ENCODE results near the gene CDH13.

The CDH13 gene

DNA sequence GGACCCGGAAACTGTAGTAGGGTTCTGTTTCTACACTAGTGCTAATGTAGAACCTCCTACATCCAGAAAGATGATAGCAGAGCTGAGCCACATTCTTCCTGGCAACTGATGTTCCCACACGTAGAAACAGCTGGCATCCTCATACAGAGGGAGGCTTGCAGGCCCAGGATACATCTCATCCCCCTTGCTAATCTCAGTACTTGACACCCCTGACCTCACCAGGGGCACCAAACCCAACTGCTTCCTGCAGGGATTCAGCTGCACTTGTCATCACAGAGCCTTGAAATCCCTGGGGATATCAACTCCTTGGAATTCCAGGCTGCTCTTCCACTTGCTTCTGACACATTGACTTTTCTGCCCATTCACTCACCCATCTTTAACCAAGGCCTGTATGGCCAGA is 1105.8 kb downstream of the CDH13 start:
- Histone ChIP-seq H3K27me3 (ENCODE audit: insufficient read depth, poor library complexity, severe bottlenecking) (no peaks in the 10 kb centered on the region), H3K4me3 (replicated peaks; ENCODE audit: insufficient read depth, low read length) (no peak overlapping the region), H3K27ac (replicated peaks) (no peak overlapping the region)
- TF ChIP-seq SPI1 (IDR thresholded peaks at IDR 0.05; ENCODE audit: borderline replicate concordance, low read depth) (no peak), CTCF (IDR thresholded peaks at IDR 0.05; ENCODE audit: insufficient read depth, low read length) (no peak), GABPA (IDR thresholded peaks at IDR 0.05; ENCODE audit: low read depth) (no peak), POLR2AphosphoS5 (IDR thresholded peaks at IDR 0.05; ENCODE audit: low read depth) (no peak)
- TF ChIP-seq, protein P1, sequence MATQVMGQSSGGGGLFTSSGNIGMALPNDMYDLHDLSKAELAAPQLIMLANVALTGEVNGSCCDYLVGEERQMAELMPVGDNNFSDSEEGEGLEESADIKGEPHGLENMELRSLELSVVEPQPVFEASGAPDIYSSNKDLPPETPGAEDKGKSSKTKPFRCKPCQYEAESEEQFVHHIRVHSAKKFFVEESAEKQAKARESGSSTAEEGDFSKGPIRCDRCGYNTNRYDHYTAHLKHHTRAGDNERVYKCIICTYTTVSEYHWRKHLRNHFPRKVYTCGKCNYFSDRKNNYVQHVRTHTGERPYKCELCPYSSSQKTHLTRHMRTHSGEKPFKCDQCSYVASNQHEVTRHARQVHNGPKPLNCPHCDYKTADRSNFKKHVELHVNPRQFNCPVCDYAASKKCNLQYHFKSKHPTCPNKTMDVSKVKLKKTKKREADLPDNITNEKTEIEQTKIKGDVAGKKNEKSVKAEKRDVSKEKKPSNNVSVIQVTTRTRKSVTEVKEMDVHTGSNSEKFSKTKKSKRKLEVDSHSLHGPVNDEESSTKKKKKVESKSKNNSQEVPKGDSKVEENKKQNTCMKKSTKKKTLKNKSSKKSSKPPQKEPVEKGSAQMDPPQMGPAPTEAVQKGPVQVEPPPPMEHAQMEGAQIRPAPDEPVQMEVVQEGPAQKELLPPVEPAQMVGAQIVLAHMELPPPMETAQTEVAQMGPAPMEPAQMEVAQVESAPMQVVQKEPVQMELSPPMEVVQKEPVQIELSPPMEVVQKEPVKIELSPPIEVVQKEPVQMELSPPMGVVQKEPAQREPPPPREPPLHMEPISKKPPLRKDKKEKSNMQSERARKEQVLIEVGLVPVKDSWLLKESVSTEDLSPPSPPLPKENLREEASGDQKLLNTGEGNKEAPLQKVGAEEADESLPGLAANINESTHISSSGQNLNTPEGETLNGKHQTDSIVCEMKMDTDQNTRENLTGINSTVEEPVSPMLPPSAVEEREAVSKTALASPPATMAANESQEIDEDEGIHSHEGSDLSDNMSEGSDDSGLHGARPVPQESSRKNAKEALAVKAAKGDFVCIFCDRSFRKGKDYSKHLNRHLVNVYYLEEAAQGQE (IDR thresholded peaks at IDR 0.05; ENCODE audit: insufficient replicate concordance, low read depth), result no peak
- DNase-seq (ENCODE audit: low read depth in 1 of 2, low spot score in 1 of 2), result no peak

DNA sequence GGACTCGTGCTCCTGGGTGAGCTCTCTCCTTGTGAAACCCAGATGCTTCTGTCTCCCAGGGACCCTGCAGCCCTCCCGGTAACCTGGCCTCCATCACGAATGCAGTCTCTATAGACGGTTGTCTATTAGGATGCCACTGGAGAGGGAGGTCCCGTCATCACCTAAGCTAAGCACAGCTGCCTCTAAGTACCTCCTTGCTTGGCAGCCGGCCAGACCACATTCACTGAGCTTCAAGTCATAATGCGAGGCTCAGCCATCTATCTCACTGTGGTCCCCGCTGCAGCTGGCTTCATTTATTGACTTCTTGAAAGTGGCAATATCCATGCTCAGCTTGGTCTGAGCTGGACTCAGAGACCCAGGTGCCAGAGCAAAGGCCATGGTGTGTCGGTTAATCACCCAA is 1106.5 kb downstream of the CDH13 start:
- H3K27me3 ChIP-seq (ENCODE audit: insufficient read depth, poor library complexity, severe bottlenecking), result no peaks in the 10 kb centered on the region
- TF ChIP-seq CTCF (IDR thresholded peaks at IDR 0.05; ENCODE audit: insufficient read depth, low read length) (no peak), SPI1 (IDR thresholded peaks at IDR 0.05; ENCODE audit: borderline replicate concordance, low read depth) (no peak), GABPA (IDR thresholded peaks at IDR 0.05; ENCODE audit: low read depth) (no peak), POLR2AphosphoS5 (IDR thresholded peaks at IDR 0.05; ENCODE audit: low read depth) (no peak)
- TF ChIP-seq, protein P1 (IDR thresholded peaks at IDR 0.05; ENCODE audit: insufficient replicate concordance, low read depth), result no peak
- H3K4me3 ChIP-seq (replicated peaks; ENCODE audit: insufficient read depth, low read length), result no peak overlapping the region
- DNase-seq (ENCODE audit: low read depth in 1 of 2, low spot score in 1 of 2), result no peak
- no peak overlapping the region for H3K27ac ChIP-seq (replicated peaks)

GRCh38 chr16:83734136-83734535 is 1107.4 kb downstream of the CDH13 start:
- no peak for DNase-seq (ENCODE audit: low read depth in 1 of 2, low spot score in 1 of 2)
- no peaks in the 10 kb centered on the region for H3K27me3 ChIP-seq (ENCODE audit: insufficient read depth, poor library complexity, severe bottlenecking)
- TF ChIP-seq CTCF (IDR thresholded peaks at IDR 0.05; ENCODE audit: insufficient read depth, low read length) (no peak), SPI1 (IDR thresholded peaks at IDR 0.05; ENCODE audit: borderline replicate concordance, low read depth) (no peak), GABPA (IDR thresholded peaks at IDR 0.05; ENCODE audit: low read depth) (no peak), POLR2AphosphoS5 (IDR thresholded peaks at IDR 0.05; ENCODE audit: low read depth) (no peak)
- TF ChIP-seq, protein P1 (IDR thresholded peaks at IDR 0.05; ENCODE audit: insufficient replicate concordance, low read depth), result no peak
- H3K4me3 ChIP-seq (replicated peaks; ENCODE audit: insufficient read depth, low read length), result no peak overlapping the region
- H3K27ac ChIP-seq (replicated peaks), result no peak overlapping the region
